Measurements from ENCODE around the gene ZNF558.
"Not testable (repeated sequence)": the region's sequence is repeated elsewhere in the genome, so short reads cannot be mapped to it uniquely, and the experiment has no call there.

The ZNF558 gene

GRCh38 chr19:8806661-8807060 lies 25.4 kb downstream of the ZNF558 start:
- no peak for DNase-seq (ENCODE audit: low read depth in 2 of 2)

- DNase-seq (ENCODE audit: low read depth in 2 of 2): no peak
These were observed 37.3 kb downstream of the ZNF558 start for GRCh38 chr19:8794823-8795222.

GRCh38 chr19:8773587-8773986 lies 58.5 kb downstream of the ZNF558 start:
- DNase-seq (ENCODE audit: low read depth in 2 of 2): not testable (repeated sequence)

- DNase-seq (ENCODE audit: low read depth in 2 of 2): not testable (repeated sequence)
These were observed 62.8 kb downstream of the ZNF558 start for GRCh38 chr19:8769265-8769664.

GRCh38 chr19:8767257-8767656 lies 64.8 kb downstream of the ZNF558 start:
- not testable (repeated sequence) for DNase-seq (ENCODE audit: low read depth in 2 of 2)
